Measurements from ENCODE around the gene C16orf78. TPM values are rescaled to one million over a fixed set of nuclear protein-coding genes. Genes with fewer than 3 reads are reported as not detected.

Gene C16orf78
- total and polyA plus RNA-seq, 11 donors = not detected

DNA sequence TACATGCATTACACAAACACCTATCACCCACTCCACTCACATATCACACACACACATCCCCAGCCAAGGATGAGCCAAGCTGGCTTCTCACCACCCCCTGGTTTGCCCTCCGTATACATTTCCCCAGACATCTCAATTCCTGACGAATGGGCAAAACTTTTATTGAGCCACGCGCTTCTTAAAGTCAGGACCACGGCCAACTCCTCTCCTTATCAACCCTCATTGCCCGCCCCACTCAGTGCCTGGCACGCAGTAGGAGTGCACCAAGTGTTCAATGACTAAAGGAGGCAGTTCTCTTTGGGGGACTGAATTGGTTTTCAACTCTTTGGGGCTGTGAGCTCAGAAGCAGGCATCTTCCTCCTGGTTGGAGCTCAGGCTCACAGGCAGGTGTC lies 22.5 kb upstream of the C16orf78 start:
- no peaks in the 10 kb centered on the region for H3K9me3 ChIP-seq
- DNase-seq = no peak
- H3K4me3 ChIP-seq = no peak overlapping the region
- H3K36me3 ChIP-seq = no peaks in the 10 kb centered on the region
- intact Hi-C loops (cut with DNase I) = loop anchor here in 8 of 10 donors (2.0 to 10.0 kb wide), 5 partner anchors 439 to 664 kb away; no protein-coding TSS in a partner anchor
- no peak overlapping the region for H3K27ac ChIP-seq
- 14 to 33% (median 27%) methylated on average over 7 of the region's 7 CpGs for WGBS, 4 donors
- H3K27me3 ChIP-seq = peaks cover 0 to 32% (median 13%) of the 10 kb centered on the region in 9 donors
- H3K4me1 ChIP-seq = peaks cover 0 to 5% (median 0%) of the 10 kb centered on the region in 12 donors
- ATAC-seq = no peak
- TF ChIP-seq, protein P1, sequence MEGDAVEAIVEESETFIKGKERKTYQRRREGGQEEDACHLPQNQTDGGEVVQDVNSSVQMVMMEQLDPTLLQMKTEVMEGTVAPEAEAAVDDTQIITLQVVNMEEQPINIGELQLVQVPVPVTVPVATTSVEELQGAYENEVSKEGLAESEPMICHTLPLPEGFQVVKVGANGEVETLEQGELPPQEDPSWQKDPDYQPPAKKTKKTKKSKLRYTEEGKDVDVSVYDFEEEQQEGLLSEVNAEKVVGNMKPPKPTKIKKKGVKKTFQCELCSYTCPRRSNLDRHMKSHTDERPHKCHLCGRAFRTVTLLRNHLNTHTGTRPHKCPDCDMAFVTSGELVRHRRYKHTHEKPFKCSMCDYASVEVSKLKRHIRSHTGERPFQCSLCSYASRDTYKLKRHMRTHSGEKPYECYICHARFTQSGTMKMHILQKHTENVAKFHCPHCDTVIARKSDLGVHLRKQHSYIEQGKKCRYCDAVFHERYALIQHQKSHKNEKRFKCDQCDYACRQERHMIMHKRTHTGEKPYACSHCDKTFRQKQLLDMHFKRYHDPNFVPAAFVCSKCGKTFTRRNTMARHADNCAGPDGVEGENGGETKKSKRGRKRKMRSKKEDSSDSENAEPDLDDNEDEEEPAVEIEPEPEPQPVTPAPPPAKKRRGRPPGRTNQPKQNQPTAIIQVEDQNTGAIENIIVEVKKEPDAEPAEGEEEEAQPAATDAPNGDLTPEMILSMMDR (IDR thresholded peaks at IDR 0.05) = no peak
- no peak for TF ChIP-seq POLR2A (IDR thresholded peaks at IDR 0.05)

DNA sequence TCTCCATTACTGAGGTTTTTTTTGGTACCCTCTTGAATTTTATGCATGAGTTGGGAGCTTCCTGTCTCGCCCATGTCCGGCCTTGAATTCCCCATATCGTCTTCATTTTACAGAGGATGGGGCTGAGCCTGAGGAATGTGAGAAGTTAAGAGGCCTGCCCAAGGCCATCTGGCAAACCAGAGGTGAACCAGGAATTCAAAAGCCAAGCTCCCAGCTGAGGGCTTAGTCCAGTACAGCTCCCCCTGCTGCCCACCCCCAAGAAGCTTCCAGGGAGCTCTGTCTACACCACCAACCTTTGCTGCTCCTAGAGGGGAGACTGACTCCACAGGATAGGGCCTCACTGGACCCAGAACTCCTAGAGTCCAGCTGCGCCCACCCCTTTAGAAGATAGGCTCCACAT lies 20.7 kb upstream of the C16orf78 start:
- H3K27me3 ChIP-seq = peaks cover 0 to 22% (median 12%) of the 10 kb centered on the region in 9 donors
- no peak overlapping the region for H3K27ac ChIP-seq
- DNase-seq = no peak
- intact Hi-C loops (cut with DNase I) = loop anchor here in 3 of 10 donors (5.0 to 10.0 kb wide), 2 partner anchors 441 to 518 kb away; no protein-coding TSS in a partner anchor
- TF ChIP-seq, protein P1 (IDR thresholded peaks at IDR 0.05) = peak in 2 of 12 donors; percentile 13 to 14
- no peak for TF ChIP-seq POLR2A (IDR thresholded peaks at IDR 0.05)
- H3K36me3 ChIP-seq = no peaks in the 10 kb centered on the region
- peaks cover 0 to 5% (median 0%) of the 10 kb centered on the region in 12 donors for H3K4me1 ChIP-seq
- 51 to 73% (median 54%) methylated on average over 4 of the region's 4 CpGs for WGBS, 4 donors
- H3K9me3 ChIP-seq = no peaks in the 10 kb centered on the region
- no peak for ATAC-seq
- H3K4me3 ChIP-seq = no peak overlapping the region

DNA sequence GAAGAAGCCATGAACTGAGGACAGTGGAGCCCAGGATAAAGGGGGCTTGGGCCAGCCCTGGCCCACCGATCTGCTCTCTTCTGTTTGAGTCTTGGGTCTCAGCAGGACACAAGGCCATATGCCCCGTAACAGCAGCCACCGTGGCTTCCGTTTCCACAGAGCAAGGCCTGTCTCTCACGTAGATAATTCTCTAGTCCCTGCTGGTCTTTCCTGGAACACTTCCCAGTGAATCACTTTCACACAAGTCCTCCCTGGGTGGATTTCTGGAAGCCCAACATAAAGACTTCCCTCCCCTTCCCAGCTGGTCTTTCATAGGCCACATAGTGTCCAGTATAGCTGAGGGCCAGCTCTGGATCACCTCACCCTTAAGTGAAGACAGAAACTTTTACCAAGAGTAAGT lies 19.9 kb upstream of the C16orf78 start:
- DNase-seq (no peak), ATAC-seq (no peak)
- WGBS, 4 donors = 27 to 51% (median 39%) methylated on average over 5 of the region's 5 CpGs
- Histone ChIP-seq H3K9me3 (no peaks in the 10 kb centered on the region), H3K4me1 (peaks cover 0 to 5% (median 0%) of the 10 kb centered on the region in 12 donors), H3K27me3 (peaks cover 0 to 22% (median 10%) of the 10 kb centered on the region in 9 donors), H3K36me3 (no peaks in the 10 kb centered on the region), H3K27ac (no peak overlapping the region), H3K4me3 (no peak overlapping the region)
- intact Hi-C loops (cut with DNase I) = loop anchor here in 3 of 10 donors (5.0 to 10.0 kb wide), 2 partner anchors 441 to 519 kb away; no protein-coding TSS in a partner anchor
- no peak for TF ChIP-seq POLR2A (IDR thresholded peaks at IDR 0.05)
- TF ChIP-seq, protein P1 (IDR thresholded peaks at IDR 0.05) = no peak

- intact Hi-C loops (cut with DNase I) = loop anchor here in 3 of 10 donors (5.0 to 10.0 kb wide), 2 partner anchors 442 to 519 kb away; no protein-coding TSS in a partner anchor
- Histone ChIP-seq H3K4me1 (peaks cover 0 to 5% (median 0%) of the 10 kb centered on the region in 12 donors), H3K27ac (no peak overlapping the region), H3K4me3 (no peak overlapping the region), H3K27me3 (peaks cover 0 to 23% (median 10%) of the 10 kb centered on the region in 9 donors), H3K36me3 (no peaks in the 10 kb centered on the region), H3K9me3 (no peaks in the 10 kb centered on the region)
- TF ChIP-seq POLR2A (IDR thresholded peaks at IDR 0.05) = no peak
- TF ChIP-seq, protein P1 (IDR thresholded peaks at IDR 0.05) = no peak
- ATAC-seq = no peak
- no peak for DNase-seq
- 85 to 93% (median 90%) methylated on average over 6 of the region's 6 CpGs for WGBS, 4 donors
These were observed 19.5 kb upstream of the C16orf78 start for GRCh38 chr16:49354101-49354500.

Measured in heart left ventricle (tissue), 16 donors.